Activated CD4-positive, alpha-beta T cell treated with anti-CD3 and anti-CD28 coated beads for 4 hours (primary cell): Measurements from ENCODE around the gene HNRNPUL1.

Experiments
- DNase-seq, 2 donors: peaks; one replicate each; pipeline ENCODE4 v3.0.0-alpha.2; 2020

Gene HNRNPUL1

DNA sequence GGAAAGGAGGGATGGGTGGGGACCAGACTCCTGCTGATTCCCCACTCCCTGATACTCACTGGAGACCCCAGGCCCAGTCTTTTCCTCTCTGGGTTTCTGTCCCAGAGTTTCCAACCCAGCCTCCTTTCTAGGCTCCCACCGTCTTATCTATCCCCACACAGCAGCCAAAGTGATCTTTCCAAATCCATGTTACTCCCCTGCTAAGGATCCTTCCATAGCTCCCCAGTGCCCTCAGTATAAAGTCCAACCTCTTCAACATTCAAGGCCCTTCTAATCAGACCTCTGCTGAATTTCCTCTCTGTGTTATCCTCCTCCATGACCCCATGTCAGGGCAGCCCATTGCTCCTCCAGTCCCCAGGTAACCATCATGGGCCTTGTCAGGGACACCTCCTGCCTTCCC lies 90.9 kb downstream of the HNRNPUL1 start:
- DNase-seq, result no peak

DNA sequence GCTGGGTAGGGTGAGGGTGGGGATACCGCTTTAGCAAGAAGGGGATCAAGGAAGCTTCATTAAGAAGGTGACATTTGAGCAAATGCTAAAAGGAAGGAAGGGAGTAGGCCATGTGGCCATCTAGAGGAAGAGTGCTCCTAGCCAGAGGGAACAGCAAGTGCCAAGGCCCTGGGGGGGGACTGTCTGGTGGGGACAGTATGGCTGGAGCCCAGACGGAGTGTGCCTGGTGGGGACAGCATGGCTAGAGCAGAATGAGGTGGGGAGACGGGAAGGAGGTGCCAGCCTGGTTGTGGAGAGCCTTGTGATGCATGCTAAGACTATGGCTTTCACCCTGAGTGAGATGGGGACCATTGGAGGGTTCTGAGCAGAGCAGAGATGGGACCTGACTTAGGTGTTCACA lies 91.6 kb downstream of the HNRNPUL1 start:
- DNase-seq, result no peak

- DNase-seq, result peak; percentile 52
Observed at GRCh38 chr19:41356984-41357739, 93.0 kb downstream of the HNRNPUL1 start.
